Loucy (cell line): ENCODE data around the gene PLEKHA1.

Experiments used
- H2AFZ ChIP-seq: fragments of 200-600 bp; sonication (generic); 2 replicates; pipeline ENCODE4 v1.6.0; 2016; ENCODE audit warnings: antibody characterized with exemption, mild to moderate bottlenecking, low read length, moderate library complexity
- H3F3A ChIP-seq: fragments of 200-600 bp; 2 replicates; pipeline ENCODE4 v1.6.0; 2016; ENCODE audit warnings: antibody characterized with exemption, low read depth, mild to moderate bottlenecking
- H3K27me3 ChIP-seq: fragments of 200-600 bp; sonication (generic); 2 replicates; pipeline ENCODE4 v1.6.1; 2014; ENCODE audit warnings: low read length, mild to moderate bottlenecking; ENCODE audit not compliant: insufficient read depth, poor library complexity, severe bottlenecking
- H3K36me3 ChIP-seq: fragments of 200-600 bp; sonication (generic); 2 replicates; pipeline ENCODE4 v1.6.1; 2016; ENCODE audit warnings: low read length; ENCODE audit not compliant: insufficient read depth
- H3K4me1 ChIP-seq: fragments of 200-600 bp; sonication (generic); 2 replicates; pipeline ENCODE4 v1.5.1; 2014; ENCODE audit warnings: low read length, mild to moderate bottlenecking; ENCODE audit not compliant: insufficient read depth, poor library complexity, severe bottlenecking
- H3K4me2 ChIP-seq: fragments of 200-600 bp; sonication (generic); 2 replicates; pipeline ENCODE4 v1.6.0; 2014; ENCODE audit warnings: antibody characterized with exemption, low read length, low read depth, mild to moderate bottlenecking; ENCODE audit not compliant: poor library complexity, severe bottlenecking
- H3K4me3 ChIP-seq: fragments of 200-600 bp; sonication (generic); 2 replicates; pipeline ENCODE4 v1.5.1; 2014; ENCODE audit warnings: low read length, mild to moderate bottlenecking, mixed read lengths; ENCODE audit not compliant: poor library complexity, severe bottlenecking
- H3K79me2 ChIP-seq: fragments of 200-600 bp; sonication (generic); 2 replicates; pipeline ENCODE4 v1.6.1; 2014; ENCODE audit warnings: low read length; ENCODE audit not compliant: insufficient read depth
- H3K9ac ChIP-seq: fragments of 200-600 bp; sonication (generic); 2 replicates; pipeline ENCODE4 v1.6.0; 2014; ENCODE audit warnings: mild to moderate bottlenecking, low read depth, low read length, moderate library complexity; ENCODE audit not compliant: poor library complexity, severe bottlenecking
- H3K9me2 ChIP-seq: fragments of 200-600 bp; sonication (generic); replicated peaks from 2 replicates; pipeline ENCODE4 v1.6.1; 2016; ENCODE audit warnings: low read depth, low read length, mixed read lengths
- H3K9me3 ChIP-seq: fragments of 200-600 bp; sonication (generic); 2 replicates; pipeline ENCODE4 v1.6.1; 2014; ENCODE audit warnings: mild to moderate bottlenecking, antibody characterized with exemption, low read length, low read depth; ENCODE audit not compliant: insufficient read depth
- H4K20me1 ChIP-seq: fragments of 200-600 bp; sonication (generic); 2 replicates; pipeline ENCODE4 v1.6.0; 2014; ENCODE audit warnings: antibody characterized with exemption, low read length, mild to moderate bottlenecking; ENCODE audit not compliant: insufficient read depth, poor library complexity, severe bottlenecking
- EZH2phosphoT487 ChIP-seq: fragments of 200-600 bp; IDR thresholded peaks from 2 replicates; pipeline ENCODE4 v1.6.1; 2018; ENCODE audit warnings: antibody characterized with exemption, mild to moderate bottlenecking, moderate library complexity, borderline replicate concordance
- TF ChIP-seq, protein P1 (sequence below): fragments of 200-600 bp; sonication (generic); conservative IDR thresholded peaks from 2 replicates; pipeline ENCODE4 v1.5.1; 2014; ENCODE audit warnings: mild to moderate bottlenecking, antibody characterized with exemption, low read length

PLEKHA1 gene

DNA sequence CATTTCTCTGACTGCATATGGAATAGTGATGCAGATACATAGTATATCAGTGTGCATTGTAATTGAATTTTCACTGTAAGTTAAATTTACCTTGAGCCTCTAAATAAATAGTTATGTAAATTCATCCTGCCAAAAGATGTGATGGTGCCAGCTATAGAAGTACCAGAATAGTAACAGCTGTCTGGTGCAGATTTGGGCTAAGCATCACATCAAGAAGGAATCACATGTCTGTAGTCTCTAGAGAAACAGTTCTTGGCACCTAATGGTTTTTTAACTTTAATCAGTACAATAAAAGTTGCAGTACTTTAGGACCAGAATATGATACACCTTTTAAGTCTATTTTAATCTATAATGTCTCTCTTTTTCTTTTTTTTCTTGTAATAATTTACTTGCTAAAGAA is 17.4 kb downstream of the PLEKHA1 start:
- H3K36me3 ChIP-seq = no peaks in the 10 kb centered on the region
- no peaks in the 10 kb centered on the region for H3K79me2 ChIP-seq
- H3K4me1 ChIP-seq = no peaks in the 10 kb centered on the region
- H3K4me3 ChIP-seq = no peak overlapping the region
- no peaks in the 10 kb centered on the region for H3K9me2 ChIP-seq
- no peak overlapping the region for H3K4me2 ChIP-seq
- no peak for TF ChIP-seq EZH2phosphoT487
- TF ChIP-seq, protein P1, sequence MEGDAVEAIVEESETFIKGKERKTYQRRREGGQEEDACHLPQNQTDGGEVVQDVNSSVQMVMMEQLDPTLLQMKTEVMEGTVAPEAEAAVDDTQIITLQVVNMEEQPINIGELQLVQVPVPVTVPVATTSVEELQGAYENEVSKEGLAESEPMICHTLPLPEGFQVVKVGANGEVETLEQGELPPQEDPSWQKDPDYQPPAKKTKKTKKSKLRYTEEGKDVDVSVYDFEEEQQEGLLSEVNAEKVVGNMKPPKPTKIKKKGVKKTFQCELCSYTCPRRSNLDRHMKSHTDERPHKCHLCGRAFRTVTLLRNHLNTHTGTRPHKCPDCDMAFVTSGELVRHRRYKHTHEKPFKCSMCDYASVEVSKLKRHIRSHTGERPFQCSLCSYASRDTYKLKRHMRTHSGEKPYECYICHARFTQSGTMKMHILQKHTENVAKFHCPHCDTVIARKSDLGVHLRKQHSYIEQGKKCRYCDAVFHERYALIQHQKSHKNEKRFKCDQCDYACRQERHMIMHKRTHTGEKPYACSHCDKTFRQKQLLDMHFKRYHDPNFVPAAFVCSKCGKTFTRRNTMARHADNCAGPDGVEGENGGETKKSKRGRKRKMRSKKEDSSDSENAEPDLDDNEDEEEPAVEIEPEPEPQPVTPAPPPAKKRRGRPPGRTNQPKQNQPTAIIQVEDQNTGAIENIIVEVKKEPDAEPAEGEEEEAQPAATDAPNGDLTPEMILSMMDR = no peak
- H3F3A ChIP-seq = no peaks in the 10 kb centered on the region
- H2AFZ ChIP-seq = no peak overlapping the region
- no peaks in the 10 kb centered on the region for H3K27me3 ChIP-seq
- no peaks in the 10 kb centered on the region for H4K20me1 ChIP-seq
- no peak overlapping the region for H3K9ac ChIP-seq
- no peaks in the 10 kb centered on the region for H3K9me3 ChIP-seq

DNA sequence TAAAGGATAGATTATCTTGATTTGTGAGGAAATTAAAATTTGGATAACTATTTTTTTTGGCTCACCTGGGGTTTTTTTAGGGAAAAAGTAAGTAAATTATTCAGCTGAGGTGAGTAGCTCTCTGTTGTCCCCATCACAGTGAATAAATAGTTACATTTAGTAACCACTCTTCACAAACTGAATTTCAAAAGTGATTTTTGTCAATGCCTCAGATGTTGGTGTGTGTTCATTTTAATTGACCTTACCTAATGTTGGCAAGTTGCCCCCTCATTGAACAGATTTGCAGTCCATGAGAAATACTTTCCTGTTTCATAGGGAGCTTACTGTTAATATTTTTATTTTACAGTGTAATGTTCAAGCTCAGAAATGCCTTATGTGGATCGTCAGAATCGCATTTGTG is 18.3 kb downstream of the PLEKHA1 start:
- H3K79me2 ChIP-seq = no peaks in the 10 kb centered on the region
- H3K4me1 ChIP-seq = no peaks in the 10 kb centered on the region
- H3K4me2 ChIP-seq = no peak overlapping the region
- H2AFZ ChIP-seq = no peak overlapping the region
- H3K27me3 ChIP-seq = no peaks in the 10 kb centered on the region
- TF ChIP-seq, protein P1 = no peak
- TF ChIP-seq EZH2phosphoT487 = no peak
- H3K4me3 ChIP-seq = no peak overlapping the region
- H3K9me2 ChIP-seq = no peaks in the 10 kb centered on the region
- no peaks in the 10 kb centered on the region for H3K36me3 ChIP-seq
- H3F3A ChIP-seq = no peaks in the 10 kb centered on the region
- no peaks in the 10 kb centered on the region for H4K20me1 ChIP-seq
- H3K9me3 ChIP-seq = no peaks in the 10 kb centered on the region
- H3K9ac ChIP-seq = no peak overlapping the region

DNA sequence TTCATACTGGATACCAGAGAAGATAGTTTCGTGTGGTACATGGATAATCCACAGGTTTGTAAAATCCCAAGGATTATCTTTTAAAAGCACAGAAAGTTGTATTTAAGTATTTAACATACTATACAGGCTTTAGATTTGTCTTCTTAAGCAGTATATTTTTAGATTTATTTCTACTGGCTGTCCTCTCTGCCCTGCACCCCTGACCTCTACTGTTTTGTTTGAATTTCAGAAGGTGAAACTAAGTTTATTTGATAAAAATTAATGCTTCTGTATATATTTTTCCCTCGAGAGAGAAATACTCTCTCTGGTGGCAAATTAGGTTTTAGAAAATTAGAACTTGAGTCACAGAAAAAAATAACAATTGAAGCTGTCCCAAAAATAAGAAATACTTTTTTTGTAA is 18.8 kb downstream of the PLEKHA1 start:
- Histone ChIP-seq H3K79me2 (no peaks in the 10 kb centered on the region), H3F3A (no peaks in the 10 kb centered on the region), H3K27me3 (no peaks in the 10 kb centered on the region), H4K20me1 (no peaks in the 10 kb centered on the region), H3K4me1 (no peaks in the 10 kb centered on the region), H3K36me3 (no peaks in the 10 kb centered on the region), H3K9ac (no peak overlapping the region), H3K4me3 (no peak overlapping the region), H2AFZ (no peak overlapping the region), H3K4me2 (no peak overlapping the region), H3K9me2 (no peaks in the 10 kb centered on the region), H3K9me3 (no peaks in the 10 kb centered on the region)
- TF ChIP-seq EZH2phosphoT487 = no peak
- TF ChIP-seq, protein P1 = no peak
